NOMO-1 treated with dmso at 0.1 percent for 144 hours (cell line): ENCODE data around the gene ARHGAP18.
A peak's percentile ranks its signal among the peaks of the same experiment; 100 is the strongest.

ENCODE experiments used
- DNase-seq: peaks from one replicate; lab custom pipeline; 2025; ENCODE audit not compliant: unreplicated experiment; lab: John Stamatoyannopoulos, UW

ARHGAP18 gene

GRCh38 chr6:129623008-129623732 is 86.8 kb downstream of the ARHGAP18 start:
- DNase-seq: no peak

DNA sequence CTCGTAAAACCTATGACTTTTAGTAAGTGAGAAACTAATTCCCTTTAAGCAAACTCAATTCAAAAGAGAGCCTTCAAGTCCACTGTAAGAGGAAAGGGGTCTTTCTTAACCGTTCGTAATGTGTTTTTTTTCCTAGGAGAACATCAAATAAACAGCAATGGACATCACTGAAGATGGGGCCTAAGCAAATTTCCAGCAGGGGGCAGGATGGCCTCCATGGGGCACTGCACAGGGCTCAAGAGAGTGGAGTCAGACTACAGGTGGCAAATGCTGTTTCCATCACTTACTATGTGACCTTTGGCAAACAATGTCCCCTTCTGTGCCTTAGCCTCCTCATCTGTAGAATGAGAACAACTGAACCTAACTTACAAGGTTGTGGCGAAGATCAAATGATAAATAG is 88.7 kb downstream of the ARHGAP18 start:
- DNase-seq: no peak

GRCh38 chr6:129620234-129620610 is 89.8 kb downstream of the ARHGAP18 start:
- DNase-seq: no peak

- DNase-seq: no peak
Measured at GRCh38 chr6:129619579-129620233, 90.3 kb downstream of the ARHGAP18 start.

DNA sequence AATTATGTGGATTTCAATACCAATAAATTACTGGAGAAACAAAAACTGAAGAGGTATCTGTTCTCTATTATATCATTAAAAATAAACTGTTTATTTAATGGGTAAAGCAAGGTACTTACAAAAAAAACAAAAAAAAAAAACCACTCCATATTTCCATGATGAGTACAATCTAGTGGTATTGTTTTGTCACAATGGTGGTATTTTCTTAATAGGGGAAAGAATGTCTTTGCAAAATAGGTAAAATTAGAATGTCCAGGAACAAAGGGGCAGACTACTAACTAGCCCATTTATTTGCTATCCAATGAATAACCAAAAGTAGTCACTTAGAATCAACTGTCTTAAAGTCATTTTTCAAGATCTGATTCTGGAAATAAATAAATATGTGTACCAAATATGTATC is 92.0 kb downstream of the ARHGAP18 start:
- no peak for DNase-seq

DNA sequence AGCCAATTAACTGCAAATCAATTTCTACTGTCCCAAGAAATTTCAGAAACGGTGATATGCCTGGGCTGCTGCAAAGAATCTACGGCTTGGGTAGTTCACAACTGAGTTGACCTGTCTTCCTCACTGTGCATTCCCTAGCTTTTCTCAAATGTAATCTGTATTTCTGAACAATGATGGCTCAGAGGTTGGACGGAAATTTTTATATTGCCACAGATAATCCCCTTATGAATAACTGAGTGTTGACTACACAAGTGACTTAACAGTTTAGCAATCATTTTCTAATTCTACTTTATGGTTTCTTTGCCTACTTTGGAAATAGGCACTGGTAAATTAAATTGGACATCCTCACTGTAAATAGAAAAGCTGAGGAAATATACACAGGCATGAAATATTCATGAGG is 94.5 kb downstream of the ARHGAP18 start:
- DNase-seq: no peak

DNA sequence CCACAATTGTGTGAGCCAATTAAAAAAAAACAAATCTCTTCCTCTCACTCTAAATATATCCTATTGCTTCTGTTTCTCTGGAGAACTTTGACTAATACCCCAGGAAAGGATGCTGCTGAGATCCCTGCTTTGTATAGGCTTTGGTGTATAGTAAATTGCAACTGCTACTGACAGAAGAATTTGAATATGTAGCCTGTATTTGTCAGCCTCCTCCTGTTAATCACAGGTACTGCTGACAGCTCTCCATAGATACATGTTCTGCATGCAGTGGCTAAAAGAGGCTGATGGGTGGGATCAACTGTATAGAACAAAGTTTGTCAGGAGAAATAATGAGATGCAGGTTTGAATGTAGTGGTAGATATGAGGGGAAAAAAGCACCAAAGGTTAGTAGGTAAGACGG is 95.0 kb downstream of the ARHGAP18 start:
- DNase-seq: no peak

DNA sequence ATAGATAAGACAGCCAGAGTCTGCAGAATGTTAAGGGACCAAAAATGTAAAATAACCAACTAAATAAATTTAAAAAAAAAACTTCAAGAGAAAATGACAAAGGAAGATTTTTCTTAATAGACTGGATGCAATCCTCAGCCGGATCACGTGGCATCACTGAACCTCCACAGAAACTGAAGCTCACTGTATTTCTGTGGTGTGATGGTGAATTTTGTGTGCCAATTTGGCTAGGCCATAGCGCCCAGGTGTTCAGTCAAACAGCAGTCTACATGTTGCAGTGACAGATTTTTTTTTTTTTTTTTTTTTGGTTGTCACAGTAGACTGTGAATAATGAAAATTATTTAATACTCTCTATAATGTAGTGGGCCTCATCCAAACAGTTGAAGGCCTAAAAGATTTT is 95.5 kb downstream of the ARHGAP18 start:
- DNase-seq: no peak

DNA sequence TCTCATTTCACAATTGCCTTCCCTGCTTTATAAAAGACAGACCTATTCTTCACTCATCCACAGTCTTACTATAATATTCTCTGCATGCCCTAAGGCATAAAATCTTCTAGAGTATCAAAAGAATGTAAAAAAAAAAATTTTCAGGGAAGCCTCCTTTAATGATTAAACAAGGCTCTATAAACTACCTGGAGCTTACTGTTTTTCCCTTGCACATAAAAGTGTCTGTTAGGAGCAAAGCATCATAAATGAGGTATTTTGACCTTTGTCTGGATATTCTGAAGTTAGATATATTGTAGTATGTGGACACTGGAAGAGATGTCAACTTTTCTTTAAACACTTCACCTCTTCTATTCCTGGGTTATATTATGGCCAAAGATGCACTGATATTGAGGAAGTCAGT is 97.5 kb downstream of the ARHGAP18 start:
- no peak for DNase-seq

GRCh38 chr6:129609635-129610034 is 100.3 kb downstream of the ARHGAP18 start:
- no peak for DNase-seq

DNA sequence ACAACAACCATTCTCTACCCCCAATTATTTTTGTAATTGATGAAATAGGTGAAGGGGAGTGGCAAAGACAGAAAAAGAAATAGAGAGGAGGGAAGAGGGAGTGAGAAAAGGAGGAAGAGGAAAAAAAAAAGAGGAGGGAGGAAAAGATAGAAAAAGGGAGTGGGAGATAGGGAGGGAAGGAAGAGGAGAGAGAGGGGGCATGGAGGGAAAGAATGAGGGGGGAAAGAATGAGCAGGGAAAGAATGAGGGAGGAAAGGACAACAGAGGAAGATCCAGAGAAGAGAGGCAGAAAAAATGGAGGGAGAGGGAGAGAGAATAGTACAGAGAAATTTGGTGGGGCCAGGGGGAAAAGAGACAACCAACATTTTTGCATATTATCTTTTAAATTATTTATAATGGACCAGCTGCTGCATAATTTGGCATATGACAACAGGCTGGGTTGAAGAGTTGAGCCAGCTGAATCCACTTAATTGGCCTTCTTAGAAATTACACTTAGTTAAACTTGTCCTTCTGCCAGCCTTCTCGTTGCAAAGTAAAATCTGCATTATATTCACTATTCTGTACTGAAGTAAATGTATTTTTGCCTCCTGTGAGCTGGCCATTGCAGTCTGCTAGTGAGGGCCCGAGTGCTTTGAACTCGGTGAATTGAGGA is 101.0 kb downstream of the ARHGAP18 start:
- DNase-seq: no peak

DNA sequence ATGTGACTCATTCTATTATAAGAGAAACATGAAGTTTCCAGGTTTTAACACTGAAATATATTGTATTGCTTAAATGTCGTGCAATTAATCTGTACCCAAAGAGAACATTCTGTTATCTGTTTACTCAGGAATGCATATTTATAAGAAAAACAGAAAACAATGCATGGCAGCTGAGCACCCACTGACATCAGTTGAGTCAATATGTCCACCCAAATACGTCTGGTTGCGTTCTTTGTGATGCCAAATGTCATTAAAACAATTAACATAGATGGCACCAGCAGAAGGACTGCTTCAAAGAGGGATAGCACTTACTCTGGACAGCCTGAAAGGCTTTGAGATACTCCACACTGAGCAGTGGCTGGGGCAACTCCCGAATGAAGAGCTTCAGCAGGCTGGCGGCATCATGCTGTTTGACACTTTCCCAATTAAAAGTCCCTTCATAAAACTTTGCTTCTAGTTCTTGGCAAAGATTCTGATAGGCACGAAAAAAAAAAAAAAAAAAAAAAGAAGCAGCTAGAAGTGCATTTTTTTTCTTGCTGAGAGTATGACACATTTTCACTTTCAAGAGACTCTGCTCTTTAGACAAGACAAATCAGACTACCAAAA is 102.3 kb downstream of the ARHGAP18 start:
- no peak for DNase-seq

DNA sequence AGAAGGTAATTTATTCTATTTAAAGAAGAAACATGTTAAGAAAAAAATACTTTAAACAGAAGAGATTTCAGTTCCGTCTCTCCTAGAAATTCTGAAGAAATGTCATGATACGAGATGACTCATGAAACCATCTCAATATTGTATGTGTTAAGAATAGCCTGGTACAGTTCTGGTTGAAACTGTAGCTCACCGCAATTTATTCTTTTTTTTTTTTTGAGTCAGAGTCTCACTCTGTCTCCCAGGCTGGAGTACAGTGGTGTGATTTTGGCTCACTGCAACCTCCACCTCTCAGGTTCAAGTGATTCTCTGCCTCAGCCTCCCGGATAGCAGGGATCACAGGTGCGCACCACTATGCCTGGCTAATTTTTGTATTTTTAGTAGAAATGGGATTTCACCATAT is 103.3 kb downstream of the ARHGAP18 start:
- peak; percentile 27 for DNase-seq

DNA sequence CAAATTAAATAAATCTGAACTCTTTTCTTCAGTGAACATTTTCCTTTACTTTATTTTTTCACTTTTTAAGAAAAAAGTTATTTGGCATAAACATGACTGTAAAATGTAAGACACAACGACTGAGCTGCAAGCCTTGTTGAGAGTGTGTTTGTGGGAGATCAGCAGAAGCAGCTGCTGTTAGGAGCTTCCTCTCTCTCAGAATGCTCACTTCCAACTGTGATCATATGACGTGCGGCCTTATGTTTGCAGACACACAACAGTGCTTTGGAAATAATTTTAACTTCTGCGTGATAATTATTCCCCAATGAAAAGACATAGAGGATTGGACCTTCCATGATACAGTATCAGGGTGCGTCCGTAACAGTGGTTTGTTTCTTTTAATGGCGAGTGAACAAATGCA is 104.0 kb downstream of the ARHGAP18 start:
- DNase-seq: peak; percentile 35

GRCh38 chr6:129605095-129605494 is 104.9 kb downstream of the ARHGAP18 start:
- no peak for DNase-seq

GRCh38 chr6:129604321-129604720 is 105.7 kb downstream of the ARHGAP18 start:
- DNase-seq: no peak

DNA sequence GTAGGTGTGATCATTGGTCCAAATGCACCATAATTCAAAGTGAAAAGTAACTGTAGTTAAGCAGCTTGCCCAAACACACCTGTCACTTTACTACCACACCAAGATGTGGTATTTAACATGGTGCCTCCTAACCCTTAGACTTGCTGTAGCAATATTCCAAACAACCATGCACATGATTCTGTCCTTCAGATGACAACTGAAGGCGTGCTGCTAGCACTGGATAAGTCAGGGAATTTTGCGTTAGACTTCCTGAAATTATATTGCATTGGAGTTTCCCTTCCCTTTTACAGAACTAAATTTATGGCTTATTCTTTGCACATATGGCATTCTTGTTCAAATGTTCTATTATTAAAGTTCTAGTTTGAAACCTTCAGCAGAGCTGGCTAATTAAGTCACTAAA is 106.2 kb downstream of the ARHGAP18 start:
- no peak for DNase-seq

- DNase-seq: no peak
Measured at GRCh38 chr6:129601323-129601722, 108.7 kb downstream of the ARHGAP18 start.

GRCh38 chr6:129599467-129599866 is 110.5 kb downstream of the ARHGAP18 start:
- no peak for DNase-seq

DNA sequence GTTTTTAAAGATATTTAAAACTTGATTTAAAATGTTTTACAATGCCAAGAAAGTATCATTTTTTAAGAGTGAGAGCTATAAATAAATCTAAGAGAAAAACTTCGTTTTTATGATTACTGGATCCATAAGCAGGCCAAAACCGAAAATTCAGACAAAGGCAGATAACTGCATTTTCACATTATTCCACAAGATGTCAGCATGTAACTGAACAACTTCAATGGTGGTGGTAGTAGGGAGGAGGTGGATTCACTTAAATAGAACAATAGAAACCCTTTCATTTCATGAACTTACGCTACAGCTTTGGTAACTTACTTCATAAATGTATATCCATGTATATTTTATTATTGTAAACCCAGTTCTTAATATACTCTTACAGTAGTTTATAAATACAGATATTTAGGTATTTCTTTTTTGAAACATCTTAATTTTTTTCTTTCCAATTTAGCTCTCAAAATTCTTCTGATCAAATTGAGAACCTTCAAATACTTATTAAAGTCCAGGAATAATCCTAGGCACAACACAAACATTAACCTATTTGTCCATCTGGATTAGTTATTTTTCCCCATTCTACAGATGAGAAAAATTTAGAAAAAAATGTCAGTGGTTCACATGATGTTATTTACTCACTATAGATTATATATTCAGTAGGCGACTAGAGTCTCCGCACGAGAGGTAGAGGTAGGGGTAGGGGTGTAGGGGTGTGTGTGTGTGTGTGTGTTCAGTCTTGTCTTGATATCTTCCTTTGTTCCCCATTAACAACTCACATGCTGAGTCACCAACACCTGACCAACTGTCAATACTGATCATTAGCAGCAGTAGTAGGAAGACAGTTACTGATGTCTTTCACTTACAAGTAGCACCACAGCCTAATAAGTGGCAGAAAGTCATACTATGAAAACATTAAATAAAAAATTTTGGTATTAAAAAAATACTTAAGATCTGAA is 111.5 kb downstream of the ARHGAP18 start:
- DNase-seq: peak; percentile 24
